GM21786 (cell line): ENCODE data around the gene GPANK1.
A peak's percentile ranks its signal among the peaks of the same experiment; 100 is the strongest.

Experiments
- ATAC-seq: cut with Tn5 transposase; IDR thresholded peaks from one replicate; pipeline ENCODE4 v1.9.1; 2021; ENCODE audit not compliant: unreplicated experiment

GPANK1 gene

DNA sequence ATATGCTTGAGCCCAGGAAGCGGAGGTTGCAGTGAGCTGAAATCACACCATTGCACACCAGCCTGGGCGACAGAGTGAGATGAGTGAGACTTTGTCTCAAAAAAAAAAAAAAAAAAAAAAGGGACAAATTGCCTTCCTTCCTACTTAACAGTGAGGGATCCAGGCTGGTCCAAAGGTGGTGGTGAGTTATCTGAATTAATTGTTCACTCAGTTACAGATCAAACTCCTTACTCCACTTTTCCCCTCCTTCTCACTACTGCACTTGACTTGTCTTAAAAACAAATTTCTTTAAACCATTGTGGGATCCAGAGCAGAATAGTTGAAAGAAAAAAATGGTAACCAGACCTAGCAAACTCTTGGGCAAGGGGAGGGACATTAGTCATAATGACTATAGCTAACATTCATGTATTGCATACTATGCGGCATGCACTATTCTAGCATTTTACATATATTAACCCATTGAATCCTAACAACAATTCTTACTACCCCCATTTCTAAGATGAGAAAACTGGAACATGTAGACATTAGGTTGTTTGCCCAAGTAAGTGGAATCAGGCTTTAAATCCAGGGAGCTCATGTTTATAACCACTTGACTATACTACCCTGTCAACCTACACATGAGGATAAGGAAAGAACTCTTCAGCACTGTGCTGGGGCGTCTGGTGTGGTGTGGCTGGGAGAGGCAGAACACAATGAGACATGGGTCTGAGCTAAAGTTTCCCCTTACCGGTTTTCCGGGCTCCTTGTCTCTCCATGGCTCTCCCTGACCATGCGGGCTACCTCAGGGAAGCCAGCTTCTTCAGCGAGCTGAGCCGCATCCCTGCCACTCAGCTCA, 1.5 kb downstream of the GPANK1 start:
- no peak for ATAC-seq

DNA sequence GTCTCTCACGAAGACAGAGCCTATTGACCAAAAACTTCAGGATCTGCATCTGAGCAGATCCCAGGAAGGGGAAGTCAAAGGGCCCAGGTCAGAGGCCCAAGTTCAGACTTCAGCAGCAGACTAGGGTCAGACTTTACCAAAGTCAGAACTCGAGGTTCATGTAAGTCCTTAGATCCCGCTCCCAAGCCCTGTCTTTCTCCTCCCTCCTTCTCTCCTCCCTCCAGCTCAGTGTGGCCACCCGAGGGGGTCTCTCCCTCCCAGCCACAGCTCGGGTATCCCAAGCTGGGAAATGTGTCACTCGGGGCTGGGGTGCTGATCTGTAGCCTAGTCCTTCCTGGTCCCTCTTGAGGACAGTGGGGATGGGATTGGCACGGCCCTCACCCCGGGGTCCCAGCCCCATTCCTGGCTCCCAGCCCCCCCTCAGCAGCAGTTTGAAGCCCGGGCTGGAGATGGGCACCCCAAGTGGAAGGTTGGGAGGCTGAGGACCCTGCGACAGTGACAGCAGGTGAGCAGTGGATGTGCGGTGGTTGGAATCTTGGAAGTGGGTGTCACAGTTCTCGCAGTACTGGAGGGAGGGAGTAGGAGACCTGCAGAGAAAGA, 2.6 kb downstream of the GPANK1 start:
- no peak for ATAC-seq

DNA sequence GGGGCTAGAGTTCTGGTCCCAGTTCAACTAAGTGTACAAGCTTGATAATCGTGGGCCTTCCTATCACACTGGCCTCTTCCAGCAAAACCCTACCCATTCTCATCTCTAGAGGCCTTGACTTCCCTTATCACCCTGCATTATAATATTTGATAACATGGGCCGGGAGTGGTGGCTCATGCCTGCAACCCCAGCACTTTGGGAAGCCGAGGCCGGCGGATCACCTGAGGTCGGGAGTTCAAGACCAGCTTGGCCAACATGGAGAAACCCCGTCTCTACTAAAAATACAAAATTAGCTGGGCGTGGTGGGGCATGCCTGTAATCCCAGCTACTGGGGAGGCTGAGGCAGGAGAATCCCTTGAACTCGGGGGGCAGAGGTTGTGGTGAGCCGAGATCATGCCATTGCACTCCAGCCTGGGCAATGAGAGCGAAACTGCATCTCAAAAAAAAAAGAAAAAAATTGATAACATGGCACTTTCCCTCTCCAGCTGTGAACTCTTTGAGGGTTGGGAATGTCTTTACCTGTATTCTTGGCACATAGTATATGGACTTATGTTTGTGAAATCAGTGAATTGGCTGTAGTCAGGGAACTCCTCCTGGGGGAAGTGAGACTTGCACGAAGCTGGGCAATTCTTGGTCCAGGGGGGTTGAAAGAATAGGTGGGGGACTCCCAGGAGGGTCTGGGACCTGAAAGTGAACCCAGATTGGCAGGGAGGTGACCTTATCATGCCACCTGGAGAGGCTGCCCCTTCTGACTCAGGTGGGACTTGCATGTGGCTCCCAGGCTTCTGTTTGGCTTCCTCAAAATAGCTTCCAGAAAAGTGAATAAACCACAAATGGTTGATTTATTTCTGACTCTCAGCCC, 3.3 kb downstream of the GPANK1 start:
- no peak for ATAC-seq

DNA sequence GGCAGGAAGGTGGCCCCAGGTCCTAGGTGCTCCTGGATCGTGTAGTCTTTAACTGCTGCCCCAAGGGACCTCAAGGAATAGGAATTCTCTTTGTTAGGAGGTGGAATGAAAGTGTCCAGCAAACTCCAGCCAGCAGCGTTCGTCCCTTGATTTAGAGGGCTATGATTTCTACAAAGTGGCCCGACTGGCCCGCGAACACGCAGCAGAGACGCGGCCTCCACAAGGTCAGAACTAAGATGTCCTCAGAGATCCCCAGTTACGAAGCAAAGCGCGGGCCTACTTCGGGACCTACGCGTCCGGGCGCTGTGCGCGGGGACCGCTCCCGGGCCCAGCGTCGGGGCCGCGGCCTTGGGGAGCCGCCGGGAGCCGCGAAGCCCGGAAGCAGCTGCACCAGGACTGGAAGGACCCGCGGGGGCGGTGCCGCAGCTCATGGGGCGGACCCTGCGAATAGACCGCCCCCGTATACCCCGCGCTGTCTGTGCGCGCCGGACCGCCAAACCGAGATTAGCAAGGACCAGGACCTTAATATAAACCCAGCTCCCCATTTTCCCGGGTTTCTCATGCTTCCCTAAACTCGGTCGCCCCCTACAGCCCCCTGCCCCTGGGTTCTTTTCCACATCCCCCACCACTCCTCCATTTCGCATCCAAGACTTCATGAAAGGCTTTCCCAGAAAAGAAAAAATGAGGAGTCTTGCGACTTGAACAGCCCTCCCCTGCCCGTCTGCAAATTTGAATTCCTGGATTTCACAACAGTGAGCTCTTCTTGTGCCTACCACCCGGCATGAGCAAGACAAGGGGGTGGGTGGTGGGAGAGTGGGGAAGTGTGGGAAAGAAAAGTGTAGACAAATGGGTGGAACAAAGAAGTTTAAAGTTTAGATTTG, 4.2 kb downstream of the GPANK1 start, which contains the start of gene C6orf47:
TSS of gene C6orf47 (minus strand) at position 398 of the 881 bp plus-strand sequence. CDS start 831 bp downstream, outside the sequence.
- peak; percentile 49 for ATAC-seq

DNA sequence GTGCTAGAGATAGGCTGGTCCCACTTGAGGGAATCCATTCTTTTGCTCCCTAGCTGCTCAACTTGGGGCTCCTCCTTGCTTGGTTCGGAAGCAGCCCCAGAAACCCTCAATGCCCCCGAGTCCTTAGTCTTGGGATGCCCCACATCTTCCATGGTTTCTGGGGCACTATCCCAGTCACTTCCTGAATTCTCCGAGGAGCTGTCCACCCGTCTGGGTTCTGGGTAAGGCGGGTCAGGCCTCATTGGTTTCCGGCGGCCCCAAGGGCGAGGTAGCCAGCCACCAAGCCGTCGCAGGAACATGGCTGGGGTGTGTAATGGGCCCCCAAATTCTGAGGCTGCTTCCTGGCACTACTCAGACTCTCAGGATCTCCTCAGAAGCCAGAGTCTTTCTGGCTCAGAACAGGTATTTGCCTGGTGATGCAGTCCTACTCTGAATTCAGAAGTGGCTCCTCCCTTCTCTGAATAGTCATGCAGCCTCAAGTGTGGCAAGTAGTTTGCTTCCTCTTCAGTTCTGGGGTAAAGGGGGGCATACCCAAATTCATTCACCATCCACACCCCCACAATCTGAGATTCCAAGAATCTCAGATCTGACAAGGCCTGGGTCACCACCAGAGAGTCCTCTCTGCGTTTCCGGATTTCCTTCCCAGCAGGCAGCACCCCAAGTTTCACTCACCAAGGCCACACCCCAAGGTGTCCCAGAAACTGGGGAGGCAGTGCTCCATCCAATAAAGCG, 5.0 kb downstream of the GPANK1 start:
- ATAC-seq, result no peak

DNA sequence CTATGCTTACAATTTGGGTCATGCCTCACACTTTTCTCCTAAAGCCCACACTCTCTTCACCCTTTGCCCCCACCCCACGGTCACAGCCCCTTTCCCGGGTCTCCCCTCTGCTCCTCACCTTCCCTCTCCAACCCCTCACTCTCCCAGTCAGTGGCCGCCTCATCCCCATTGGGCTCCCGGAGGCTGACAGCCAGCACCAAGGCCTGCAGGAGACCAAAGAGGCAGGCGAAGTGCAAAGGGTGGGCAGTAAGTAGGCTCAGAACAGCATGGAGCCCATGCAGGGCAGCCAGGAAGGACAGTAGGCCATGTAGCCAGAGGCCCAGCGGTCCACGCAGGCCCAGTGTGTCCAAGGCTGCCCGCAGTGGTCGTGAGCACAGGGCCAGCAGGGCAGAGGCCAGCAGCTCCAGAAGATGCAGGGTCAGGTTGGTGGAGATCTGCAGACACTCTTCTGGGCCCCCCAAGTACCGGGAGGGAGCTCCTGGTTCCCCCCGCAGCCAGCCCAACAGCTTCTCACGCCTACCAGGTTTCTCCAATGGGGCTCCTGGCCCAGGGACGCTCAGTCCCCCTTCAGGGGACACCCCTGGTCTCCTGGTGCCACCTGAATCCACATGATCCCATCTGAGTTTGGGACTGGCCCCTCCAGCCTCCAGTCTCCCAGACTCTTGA, 5.7 kb downstream of the GPANK1 start:
- ATAC-seq, result no peak

DNA sequence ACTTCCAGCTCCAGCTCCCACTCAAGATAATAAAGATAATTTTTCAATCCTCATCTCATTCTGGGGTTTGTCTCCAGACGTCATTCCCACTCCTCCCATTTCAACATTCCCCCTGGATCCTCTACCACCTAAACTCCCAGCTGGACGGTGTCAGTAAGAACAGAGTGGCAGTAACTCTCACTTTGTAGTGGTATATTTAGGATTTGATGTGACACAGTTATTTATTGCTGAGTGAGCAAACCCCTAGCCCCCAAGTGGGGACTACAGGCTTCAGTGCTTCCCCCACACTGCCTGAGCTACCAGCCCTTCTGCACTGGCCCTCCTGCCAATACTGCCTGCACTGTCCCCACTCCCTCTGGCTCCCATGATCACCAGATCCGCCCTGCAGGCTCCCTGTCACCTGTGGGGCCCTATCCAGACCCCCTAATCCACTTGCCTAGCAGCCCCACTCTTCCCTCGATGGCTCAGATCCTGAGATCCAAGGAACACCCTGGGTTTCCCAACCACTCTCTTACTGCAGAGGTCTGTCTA, 6.6 kb downstream of the GPANK1 start:
- no peak for ATAC-seq

DNA sequence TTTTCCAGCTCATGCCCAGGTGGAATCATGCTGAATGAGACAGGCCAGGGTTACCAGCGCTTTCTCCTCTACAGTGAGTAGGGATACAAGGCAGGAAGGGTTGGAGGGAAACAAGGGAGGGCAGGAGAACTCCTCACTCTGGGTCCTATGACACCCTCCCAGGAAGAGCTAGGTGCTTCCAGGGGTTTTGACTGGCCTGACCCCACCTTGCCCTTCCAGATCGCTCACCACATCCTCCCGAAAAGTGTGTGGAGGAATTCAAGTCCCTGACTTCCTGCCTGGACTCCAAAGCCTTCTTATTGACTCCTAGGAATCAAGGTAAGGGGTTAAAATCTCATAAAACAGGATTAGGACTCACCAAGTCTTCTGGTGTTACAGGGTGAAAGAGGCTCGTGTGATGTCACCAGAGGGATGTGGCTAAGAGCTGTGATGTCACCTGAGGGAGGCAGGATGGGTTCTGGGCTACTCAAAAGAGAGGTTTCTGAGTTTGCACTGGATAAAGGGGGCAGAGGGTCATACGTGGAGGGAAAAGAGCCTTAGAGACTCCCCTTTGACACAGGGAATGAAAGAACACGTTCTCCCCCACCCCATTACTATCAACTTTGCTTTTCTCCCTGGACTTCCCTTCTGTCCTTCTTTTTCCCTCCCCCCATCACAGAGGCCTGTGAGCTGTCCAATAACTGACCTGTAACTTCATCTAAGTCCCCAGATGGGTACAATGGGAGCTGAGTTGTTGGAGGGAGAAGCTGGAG, 7.2 kb downstream of the GPANK1 start:
- ATAC-seq, result no peak

DNA sequence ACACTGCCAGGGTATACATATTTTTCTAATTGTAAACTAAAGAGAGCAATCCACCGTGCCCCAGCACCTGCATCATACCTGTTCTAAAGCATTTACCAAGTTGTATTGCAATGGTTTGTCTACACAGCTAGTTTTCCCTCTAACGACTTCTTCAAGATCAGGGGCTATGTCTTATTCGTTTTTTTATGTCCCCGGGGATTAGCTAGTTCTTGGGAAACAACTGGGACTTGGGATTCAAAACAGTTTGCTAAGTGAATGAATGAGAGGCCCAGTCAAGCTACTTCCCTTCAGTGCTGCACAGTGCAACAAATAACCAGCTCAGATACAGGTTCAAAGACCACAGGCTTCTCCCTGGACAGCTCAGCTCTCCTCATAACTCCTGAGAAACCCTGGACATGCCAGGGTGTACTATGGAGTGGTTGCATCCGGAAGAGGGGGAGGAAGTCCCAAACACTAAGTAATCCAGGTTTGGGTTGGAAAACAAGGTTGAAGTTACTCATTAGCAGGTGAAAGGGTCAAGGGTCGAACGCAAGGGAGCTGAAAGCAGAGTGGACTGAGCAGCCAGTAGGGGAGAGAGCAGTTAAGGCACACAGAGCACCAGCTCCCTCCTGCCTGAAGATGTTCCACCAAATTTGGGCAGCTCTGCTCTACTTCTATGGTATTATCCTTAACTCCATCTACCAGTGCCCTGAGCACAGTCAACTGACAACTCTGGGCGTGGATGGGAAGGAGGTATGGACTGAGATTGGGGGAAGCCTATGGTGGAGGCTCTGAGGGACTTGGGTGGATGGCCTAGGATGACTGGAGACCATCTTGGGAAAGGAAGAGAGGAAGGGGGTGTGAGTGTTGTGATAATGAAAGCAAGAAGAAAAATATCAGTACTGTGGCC, 9.2 kb downstream of the GPANK1 start, which contains the start of gene APOM:
TSS of gene APOM (plus strand) at position 546 of the 889 bp plus-strand sequence. CDS start at position 619, 73 bp downstream.
- ATAC-seq, result no peak

DNA sequence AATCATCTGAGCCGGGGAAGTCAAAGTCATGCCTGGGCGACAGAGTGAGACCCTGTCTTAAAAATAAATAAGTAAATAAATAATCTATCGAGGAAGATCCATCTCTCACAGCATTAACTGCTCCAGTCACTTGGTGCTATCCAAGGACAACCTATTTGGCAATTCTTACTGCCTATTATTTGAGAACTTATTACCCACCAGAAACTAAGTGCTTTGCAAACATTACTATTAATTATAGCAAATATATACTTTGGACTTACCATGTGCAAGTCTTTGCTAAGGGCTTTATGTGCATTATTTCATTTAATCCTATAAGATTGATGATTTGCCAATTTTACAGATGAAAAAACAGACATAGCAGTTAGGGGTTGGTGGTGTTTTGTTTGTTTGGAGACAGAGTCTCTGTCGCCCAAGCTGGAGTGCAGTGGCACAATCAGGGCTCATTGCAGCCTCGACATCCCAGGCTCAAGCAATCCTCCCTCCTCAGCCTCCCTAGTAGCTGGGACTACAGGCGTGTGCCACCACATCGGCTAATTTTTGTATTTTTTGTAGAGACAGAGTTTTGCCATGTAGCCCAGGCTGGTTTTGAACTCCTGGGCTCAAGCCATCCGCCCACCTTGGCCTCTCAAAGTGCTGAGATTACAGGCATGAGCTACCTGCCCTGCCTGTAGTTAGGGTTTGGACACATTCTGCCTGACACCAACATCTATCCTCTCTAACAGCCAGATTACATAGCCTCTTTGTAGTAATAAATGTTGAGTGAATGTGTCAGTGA, 10.0 kb downstream of the GPANK1 start:
- ATAC-seq, result no peak

DNA sequence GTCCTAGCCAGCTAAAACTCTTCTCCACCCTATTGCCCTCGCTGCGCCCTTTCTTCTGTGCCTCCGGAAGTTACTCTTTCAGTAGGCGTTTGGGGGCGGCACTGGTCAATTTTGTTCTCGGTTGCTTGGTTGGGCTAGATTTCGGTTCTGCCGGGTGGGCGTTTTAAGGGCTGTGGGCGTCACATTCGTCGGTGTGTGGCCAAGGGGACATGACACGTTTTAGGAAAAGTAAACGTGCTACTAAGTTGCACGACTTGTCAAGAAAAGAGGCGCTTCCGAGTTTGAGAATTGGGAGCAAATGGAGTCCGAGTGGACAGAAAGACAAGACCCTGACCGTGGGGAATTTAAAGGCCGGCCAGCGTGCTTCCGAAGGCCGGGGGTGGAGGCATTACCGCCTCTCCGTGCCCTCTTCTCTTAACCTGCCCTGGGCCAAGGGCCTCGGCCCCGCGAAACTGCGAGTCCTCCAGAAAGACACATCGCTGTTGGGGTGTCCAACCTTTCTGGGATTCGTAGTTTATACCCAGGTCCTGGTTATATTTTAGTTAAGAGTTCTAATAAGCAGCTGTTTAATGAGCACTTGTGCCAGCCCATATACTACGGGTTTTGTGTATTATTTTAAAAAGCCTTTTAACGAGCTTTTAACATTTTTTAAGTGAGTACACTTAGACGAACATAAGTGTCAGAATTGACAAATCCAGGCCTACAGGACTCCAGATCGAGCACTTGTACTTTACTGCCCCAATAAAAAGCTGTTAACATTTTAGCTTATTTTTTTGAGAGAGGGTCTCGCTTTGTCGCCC, 11.7 kb downstream of the GPANK1 start:
- ATAC-seq, result peak; percentile 57

DNA sequence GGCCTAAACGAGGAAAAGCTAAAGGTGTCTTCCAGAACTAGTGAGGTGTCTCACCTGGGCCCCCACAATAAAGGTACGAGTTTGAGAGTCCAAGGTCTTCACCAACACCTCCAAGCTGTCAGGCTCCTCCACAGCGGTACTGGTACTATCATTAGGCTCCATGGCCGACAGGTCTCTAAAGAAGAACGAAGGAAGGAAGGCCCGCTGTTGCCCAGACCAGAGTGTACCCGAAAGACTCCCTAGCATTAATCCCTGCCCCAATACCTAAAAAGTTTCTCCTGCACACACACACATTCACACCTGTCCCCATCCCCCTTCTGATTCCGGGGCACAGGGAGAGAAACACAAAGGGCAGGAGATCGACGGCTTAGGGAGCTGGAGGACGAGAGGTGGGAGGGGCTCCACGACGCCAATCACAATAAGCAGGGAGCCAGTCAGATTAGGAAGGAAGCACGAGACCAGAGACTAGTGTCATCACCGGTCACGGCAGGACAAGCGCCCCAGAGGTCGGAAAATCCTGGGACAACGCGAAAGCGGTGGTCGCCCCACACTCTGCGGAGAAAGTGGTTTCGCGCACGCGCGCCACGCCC, 13.1 kb downstream of the GPANK1 start:
- peak; percentile 26 for ATAC-seq

DNA sequence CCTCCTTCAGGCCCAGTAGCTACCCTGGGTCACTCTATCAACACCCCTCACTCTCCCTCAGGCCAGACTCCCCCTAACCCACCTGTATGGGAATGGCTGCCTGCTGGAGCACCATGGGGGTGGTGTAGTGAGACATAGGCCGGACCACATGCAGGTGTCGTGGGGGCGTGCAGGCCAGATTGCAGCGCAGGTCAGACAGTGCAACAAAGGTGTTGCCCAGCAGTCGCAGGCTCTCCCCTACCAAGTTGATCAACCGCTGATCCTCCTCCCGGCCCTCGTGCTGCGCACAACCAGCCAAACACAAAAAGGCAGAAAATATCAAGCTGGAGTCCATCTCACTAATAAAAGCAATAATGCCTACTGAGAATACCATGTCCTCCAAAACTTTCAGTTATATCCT, 19.5 kb downstream of the GPANK1 start:
- ATAC-seq, result no peak

DNA sequence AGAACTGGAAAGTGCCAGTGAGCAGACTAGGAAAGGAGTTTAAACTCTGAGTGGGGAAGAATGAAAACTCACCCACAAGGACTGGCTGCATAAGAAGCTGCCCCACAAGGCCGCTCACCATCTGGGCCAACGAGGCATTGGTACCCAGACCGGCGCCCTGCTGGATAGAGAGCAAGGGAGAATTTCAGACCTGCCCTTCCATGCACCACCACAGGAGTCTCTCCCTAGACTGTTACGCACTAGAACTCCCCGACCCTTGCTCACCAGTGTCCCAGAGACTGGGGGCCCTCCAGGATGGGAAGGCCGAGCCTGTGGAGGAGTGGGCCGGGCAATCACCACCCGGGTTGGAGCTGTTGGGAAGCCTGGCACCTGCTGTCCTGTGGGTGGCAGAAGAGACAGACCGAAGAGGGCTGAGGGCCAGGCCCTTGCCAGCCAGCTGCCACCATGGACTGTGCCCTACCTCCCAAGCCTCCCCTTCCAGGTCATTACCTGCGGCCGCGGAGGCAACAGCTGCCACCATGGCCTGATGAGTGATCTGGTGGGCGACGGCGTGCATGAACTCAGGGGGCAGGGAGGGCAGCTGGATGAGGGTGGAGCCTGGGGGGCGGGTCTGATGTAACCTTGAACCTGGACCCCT, 20.9 kb downstream of the GPANK1 start:
- no peak for ATAC-seq
